ENCODE data around the gene APOBR.
"Not testable (repeated sequence)": the region's sequence is repeated elsewhere in the genome, so short reads cannot be mapped to it uniquely, and the experiment has no call there.

The APOBR gene

DNA sequence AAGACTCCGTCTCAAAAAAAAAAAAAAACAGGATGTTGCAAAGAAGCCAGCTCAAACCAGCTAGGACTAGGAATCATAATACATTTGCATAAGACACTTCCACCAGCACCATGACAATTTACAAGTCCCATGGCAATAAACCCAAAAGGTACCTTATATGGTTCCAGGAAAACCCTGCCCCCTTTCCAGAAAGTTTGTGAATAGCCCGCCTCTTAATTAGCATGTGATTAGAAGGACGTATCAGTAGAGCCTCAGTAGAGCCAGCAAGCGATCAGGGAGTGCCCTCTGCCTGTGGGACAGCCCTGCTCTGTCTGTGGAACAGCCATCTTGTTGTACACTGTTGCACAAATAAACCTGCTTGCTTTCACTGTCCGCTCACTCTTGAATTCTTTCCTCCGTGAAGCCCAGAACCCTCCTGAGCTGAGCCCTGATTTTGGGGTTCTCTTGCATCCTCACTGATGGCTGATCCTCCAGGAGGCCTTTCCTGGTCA is 30.3 kb downstream of the APOBR start:
- no peak for DNase-seq
- intact Hi-C loops (cut with DNase I), result no loop called here

- DNase-seq, result no peak
- intact Hi-C loops (cut with DNase I), result no loop called here
Observed at GRCh38 chr16:28526201-28527099, 32.0 kb downstream of the APOBR start.

GRCh38 chr16:28527100-28527785 is 32.8 kb downstream of the APOBR start:
- intact Hi-C loops (cut with DNase I); DNase-seq: not testable (repeated sequence)

GRCh38 chr16:28527985-28528384 is 33.5 kb downstream of the APOBR start:
- intact Hi-C loops (cut with DNase I), result no loop called here
- DNase-seq, result no peak

DNA sequence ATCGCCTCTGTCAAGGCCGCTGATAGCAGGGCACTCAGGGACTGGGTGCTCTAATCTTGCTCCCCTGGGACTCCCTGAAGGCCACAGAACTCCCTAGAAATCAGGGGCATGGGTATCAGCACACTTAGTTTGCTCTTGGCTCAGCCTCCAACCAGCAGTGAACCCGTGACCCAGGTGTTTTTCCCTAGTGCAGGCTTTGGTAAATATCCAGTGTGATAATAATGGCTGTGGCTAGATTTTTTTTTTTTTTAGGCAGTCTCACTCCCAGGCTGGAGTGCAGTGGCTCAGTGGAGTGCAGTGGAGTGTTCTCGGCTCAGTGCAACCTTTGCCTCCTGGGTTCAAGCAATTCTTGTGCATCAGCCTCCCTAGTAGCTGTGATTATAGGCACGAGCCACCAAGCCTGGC is 34.0 kb downstream of the APOBR start:
- no peak for DNase-seq
- intact Hi-C loops (cut with DNase I), result no loop called here

- no peak for DNase-seq
- intact Hi-C loops (cut with DNase I), result no loop called here
Observed at GRCh38 chr16:28529124-28529523, 34.7 kb downstream of the APOBR start.

DNA sequence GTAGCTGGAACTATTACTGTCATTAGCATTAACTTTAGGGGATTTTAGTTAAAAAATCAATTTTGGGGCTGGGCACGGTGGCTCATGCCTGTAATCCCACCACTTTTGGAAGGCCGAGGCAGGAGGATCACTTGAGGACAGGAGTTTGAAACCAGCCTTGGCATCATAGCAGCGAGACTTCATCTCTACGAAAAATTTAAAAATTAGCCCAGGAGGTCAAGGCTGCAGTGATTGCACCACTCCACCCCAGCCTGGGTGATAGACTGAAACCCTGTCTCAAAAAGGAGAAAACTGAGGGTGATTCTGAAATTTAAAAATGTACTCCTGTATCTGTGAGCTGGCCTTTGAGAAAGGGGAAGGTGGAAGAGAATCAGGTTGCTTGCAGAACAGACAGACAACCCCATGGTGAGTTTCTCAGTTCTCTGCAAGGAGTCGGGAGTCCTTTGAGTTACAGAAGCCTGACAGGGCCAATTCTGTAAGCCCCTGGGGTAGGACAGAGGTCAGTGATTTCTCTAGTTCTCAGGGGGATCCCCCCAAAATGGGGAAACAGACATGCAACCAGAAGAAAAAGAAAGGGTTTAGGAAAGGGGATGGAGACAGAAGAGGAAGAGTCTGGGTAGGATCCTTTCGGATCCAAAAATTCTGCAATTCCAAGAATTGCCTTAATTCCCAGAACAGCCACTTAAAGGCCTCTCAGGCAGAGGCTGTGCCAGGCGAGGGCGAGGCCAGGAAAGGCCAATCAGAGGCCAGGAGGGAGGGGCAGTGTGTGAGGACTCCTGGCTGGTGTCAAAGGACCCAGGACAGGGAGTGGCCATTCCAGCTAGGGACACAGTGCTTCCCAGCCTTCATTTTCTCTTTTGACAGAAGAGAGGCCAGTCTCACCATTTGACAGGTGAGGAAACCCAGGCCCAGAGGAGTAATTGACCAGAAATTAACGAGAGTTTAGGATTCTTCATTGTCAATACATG is 37.6 kb downstream of the APOBR start:
- no peak for DNase-seq
- intact Hi-C loops (cut with DNase I), result no loop called here

GRCh38 chr16:28532940-28533647 is 38.7 kb downstream of the APOBR start:
- intact Hi-C loops (cut with DNase I), result no loop called here
- no peak for DNase-seq

DNA sequence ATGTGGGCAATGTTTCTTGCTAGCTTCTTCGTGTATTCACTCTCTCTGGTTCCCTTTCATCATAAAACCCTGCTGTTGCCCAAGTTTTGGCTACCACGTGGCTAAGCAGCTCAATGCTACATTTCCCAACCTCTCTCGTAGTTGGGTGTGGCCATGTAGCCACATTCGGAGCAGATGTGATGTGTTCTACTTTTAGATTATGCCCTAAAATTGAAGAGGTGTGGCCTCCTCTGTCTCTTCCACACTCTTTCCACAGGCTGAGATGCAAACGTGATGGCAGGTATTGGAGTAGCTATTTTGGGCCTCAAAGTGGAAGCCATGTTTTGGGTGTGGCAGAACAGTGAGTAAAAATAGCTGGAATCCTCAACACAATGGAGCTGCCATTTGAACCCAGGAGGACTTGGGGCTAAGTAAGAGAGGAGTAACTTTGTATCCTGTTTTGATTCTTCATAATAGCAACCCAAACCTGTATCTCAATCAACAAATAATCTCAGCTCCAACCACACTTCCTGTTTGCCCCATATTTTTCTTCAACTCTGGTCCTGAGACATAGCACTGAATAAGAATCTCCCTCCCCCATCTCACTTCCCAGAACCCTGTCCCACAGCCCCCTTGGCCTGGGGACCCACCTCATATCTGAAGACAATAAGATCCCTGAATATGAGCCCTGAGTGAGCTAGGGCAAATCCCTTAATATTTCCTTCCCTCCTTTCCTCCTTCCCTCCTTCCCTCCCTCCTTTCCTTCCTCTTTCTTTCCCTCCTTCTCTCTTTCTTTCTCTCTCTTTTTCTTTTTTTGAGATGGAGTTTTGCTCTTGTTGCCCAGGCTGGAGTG is 40.3 kb downstream of the APOBR start:
- intact Hi-C loops (cut with DNase I), result no loop called here
- peak in 2 of 10 donors; percentile 16 to 26 for DNase-seq

GRCh38 chr16:28537076-28537475 is 42.6 kb downstream of the APOBR start:
- DNase-seq, result no peak
- intact Hi-C loops (cut with DNase I), result no loop called here

DNA sequence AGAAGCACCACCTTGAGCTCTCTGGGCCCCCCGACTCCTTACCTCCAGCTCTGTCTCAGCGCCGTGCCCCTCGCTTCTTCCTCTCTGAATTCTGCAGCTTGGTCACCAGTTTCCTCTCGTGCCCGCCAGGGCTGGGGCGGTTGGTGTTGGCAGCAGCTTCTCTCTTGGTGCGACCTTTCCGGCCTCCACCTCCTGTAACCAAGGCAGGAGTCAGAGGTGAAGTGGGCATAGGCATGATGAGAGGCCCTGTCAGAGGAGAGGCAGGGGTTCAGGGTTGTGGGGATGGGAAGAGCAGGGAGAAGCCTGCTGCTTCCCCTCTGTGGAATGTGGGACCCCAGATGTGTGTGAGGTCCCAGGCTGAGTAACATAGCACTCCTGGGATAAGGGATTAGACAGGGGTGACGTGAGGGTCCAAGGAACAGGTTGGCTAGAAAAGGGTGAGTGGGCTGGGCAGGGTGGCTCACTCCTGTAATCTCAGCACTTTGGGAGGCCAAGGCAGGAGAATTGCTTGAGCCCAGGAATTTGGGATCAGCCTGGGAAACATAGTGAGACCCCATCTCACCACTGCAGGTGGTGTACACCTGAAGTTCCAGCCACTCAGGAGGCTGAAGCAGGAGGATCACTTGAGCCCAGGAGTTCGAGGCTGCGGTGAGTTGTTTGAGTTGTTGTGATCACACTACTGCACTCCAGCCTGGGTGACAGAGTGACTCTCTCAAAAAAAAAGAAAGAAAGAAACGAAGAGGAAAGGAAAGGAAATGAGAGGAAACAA is 43.7 kb downstream of the APOBR start:
- intact Hi-C loops (cut with DNase I), result no loop called here
- no peak for DNase-seq

- intact Hi-C loops (cut with DNase I), result no loop called here
- DNase-seq, result peak; percentile 15 to 87 (median 53)
Observed at GRCh38 chr16:28538733-28539596, 44.5 kb downstream of the APOBR start, which contains the start of gene NUPR1. TSS of gene NUPR1 (minus strand) at chr16:28538974. CDS start at chr16:28538907, 67 bp downstream.

DNA sequence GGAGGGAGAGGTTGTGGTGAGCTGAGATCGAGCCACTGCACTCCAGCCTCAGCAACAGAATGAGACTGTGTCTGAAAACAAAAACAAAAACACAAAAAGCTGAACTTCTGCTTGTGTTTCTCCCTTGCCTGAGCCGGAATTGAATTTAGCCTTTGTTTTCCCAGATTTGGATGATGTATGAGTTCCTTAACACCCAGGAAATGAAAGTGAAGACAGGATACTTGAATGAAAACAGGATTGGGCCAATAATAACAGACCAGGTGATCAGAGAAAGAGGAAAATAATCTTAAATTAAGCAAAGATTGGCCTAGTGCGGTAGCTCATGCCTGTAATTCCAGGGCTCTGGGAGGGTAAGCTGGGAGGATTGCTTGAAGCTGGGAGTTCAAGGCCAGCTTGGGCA is 45.9 kb downstream of the APOBR start:
- intact Hi-C loops (cut with DNase I), result no loop called here

GRCh38 chr16:28542646-28543045 is 48.2 kb downstream of the APOBR start:
- intact Hi-C loops (cut with DNase I), result no loop called here
- DNase-seq, result peak in 1 of 10 donors; percentile 14

More for the DNA sequence above, 45.9 kb downstream of the APOBR start:
- DNase-seq, result no peak

DNA sequence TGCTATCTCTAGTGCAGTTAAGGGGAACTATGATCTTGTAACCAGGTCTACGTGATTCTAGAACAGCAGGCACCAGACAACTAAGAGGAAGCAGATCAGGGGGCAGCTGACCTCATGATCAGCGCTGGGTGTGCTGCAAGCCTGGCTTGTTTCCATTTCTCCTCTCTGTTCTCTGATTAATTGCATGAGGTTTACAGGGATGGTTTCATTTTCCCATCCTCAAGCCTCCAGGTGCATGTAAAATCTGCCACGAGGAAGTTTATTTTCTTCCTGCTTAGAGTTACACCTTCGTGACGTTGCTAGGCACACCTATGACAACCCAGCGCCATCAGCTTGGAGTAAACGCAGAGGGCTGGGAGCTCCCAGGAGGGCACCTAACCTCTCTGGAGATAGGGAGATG is 48.6 kb downstream of the APOBR start:
- intact Hi-C loops (cut with DNase I), result no loop called here
- peak in 3 of 10 donors; percentile 10 to 41 (median 21) for DNase-seq

GRCh38 chr16:28544998-28545397 is 50.6 kb downstream of the APOBR start:
- intact Hi-C loops (cut with DNase I), result no loop called here
- DNase-seq, result peak in 2 of 10 donors; percentile 3 to 25

GRCh38 chr16:28545964-28546363 is 51.5 kb downstream of the APOBR start:
- intact Hi-C loops (cut with DNase I); DNase-seq: not testable (repeated sequence)

Measured in posterior cingulate gyrus (tissue), 11 donors.